GM06990 (cell line): ENCODE measurements around the gene FKBP4.

Source experiments
- DNase-seq: peaks from one replicate; pipeline ENCODE4 v3.0.0-alpha.2; 2011; ENCODE audit not compliant: insufficient read length; ENCODE audit errors: extremely low read depth
- H3K27me3 ChIP-seq: replicated peaks from 2 replicates; pipeline ENCODE4 v1.6.0; 2011; ENCODE audit warnings: low read length; ENCODE audit not compliant: control insufficient read depth, insufficient read depth
- H3K36me3 ChIP-seq: 2 replicates; pipeline ENCODE4 v1.5.1; 2011; ENCODE audit warnings: low read length; ENCODE audit not compliant: control insufficient read depth, insufficient read depth
- H3K4me3 ChIP-seq: replicated peaks from 2 replicates; pipeline ENCODE4 v1.5.1; 2011; ENCODE audit warnings: low read depth, mild to moderate bottlenecking, control low read depth, low read length
- CTCF ChIP-seq: IDR thresholded peaks from 2 replicates; pipeline ENCODE4 v1.5.1; 2011; ENCODE audit warnings: low read length, control low read depth, mild to moderate bottlenecking, inconsistent platforms; ENCODE audit not compliant: insufficient read depth, poor library complexity, severe bottlenecking

FKBP4 gene

GRCh38 chr12:2794191-2794735 is 507 bp upstream of the FKBP4 start:
- H3K4me3 ChIP-seq, result peak overlapping the region; percentile 92
- H3K36me3 ChIP-seq, result peaks cover 8% of the 10 kb centered on the region
- no peak for DNase-seq
- no peaks in the 10 kb centered on the region for H3K27me3 ChIP-seq
- no peak for TF ChIP-seq CTCF

- Histone ChIP-seq H3K36me3 (peaks cover 8% of the 10 kb centered on the region), H3K4me3 (peak overlapping the region; percentile 92), H3K27me3 (no peaks in the 10 kb centered on the region)
- peak; percentile 74 for DNase-seq
- TF ChIP-seq CTCF, result no peak
Observed at GRCh38 chr12:2795291-2796186, 769 bp downstream of the FKBP4 start.

- H3K36me3 ChIP-seq, result peaks cover 11% of the 10 kb centered on the region
- peak overlapping the region; percentile 92 for H3K4me3 ChIP-seq
- no peak for DNase-seq
- peak; percentile 18 for TF ChIP-seq CTCF
- H3K27me3 ChIP-seq, result no peaks in the 10 kb centered on the region
Observed at GRCh38 chr12:2796187-2796666, 1.5 kb downstream of the FKBP4 start.

- Histone ChIP-seq H3K27me3 (no peaks in the 10 kb centered on the region), H3K36me3 (peaks cover 14% of the 10 kb centered on the region), H3K4me3 (no peak overlapping the region)
- no peak for DNase-seq
- peak; percentile 39 for TF ChIP-seq CTCF
Observed at GRCh38 chr12:2797721-2798418, 3.1 kb downstream of the FKBP4 start.

- TF ChIP-seq CTCF, result no peak
- Histone ChIP-seq H3K27me3 (no peaks in the 10 kb centered on the region), H3K4me3 (no peak overlapping the region), H3K36me3 (peaks cover 17% of the 10 kb centered on the region)
- DNase-seq, result no peak
Observed at GRCh38 chr12:2800046-2800570, 5.3 kb downstream of the FKBP4 start.
